ENCODE results near the gene RCC2.
"Not testable (repeated sequence)": the region's sequence is repeated elsewhere in the genome, so short reads cannot be mapped to it uniquely, and the experiment has no call there.

Gene RCC2

DNA sequence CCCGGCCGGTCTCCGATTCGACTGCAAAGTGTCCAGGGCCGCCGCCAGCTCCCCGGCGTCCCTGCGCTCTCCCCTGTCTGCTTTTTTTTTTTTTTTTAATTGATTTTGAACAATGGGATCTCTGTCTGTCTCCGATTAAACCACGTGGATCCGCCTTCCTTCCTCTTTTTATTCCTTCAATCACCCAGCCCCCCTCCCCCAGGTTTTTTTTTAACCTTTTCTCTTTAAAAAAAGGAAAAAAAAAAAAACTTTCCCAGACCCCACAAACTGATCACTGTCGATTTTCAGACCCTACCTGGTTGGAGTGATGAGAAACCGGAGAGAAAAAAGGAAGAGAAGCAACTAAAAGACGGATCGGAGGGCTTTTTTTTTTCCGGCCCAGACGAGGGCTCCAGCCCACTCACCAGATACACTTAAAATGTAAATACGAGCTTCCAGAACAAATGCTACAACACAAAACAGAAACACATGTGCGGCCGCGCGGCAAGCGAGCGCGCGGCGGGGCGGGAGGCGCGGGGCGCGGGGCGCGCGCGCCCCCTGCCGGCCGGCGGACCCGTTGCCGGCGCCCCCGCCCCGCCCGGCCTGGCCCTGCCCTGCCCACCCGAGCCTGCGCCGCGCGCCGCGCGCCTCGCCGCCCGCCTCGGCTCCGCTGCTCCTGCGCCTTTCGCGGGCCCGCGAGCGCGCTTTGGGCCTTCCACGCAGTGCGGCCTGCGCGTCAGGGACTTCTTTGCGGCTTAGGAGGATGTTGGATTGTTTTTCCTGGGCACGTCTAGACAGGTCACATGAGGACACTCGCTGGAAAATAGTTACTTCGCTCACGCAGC is at the start of gene RCC2:
RCC2 (minus strand) TSS at position 428 of the 824 bp plus-strand sequence. CDS start 1,163 bp downstream, outside the sequence.
- Mint-ChIP-seq H3K4me1 (ENCODE audit: low read depth) (peaks cover 49% of the 10 kb centered on the region), H3K36me3 (ENCODE audit: low read depth) (peaks cover 26% of the 10 kb centered on the region), H3K4me3 (peak within 1 kb of the TSS; percentile 95), H3K9me3 (no peaks in the 10 kb centered on the region), H3K27ac (peak within 1 kb of the TSS; percentile 98), H3K27me3 (no peaks in the 10 kb centered on the region)

DNA sequence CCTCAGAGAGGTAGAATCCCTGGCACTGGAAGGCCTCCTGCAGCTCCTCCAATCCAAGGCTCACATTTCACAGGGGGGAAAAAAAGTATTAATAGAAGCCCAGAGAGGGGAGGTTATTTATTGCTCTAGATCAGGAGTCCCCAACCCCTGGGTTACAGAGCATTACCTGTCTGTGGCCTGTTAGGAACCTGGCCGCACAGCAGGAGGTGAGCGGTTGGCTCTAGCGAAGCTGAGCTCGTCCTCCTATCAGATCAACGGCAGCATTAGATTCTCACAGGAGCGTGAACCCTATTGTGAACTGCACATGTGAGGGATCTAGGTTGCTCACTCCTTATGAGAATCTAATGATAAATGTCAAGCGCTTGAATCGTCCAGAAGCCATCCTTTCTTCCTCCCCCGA is 46.8 kb upstream of the RCC2 start:
- Mint-ChIP-seq H3K27me3 (peaks cover 10% of the 10 kb centered on the region), H3K36me3 (ENCODE audit: low read depth) (no peaks in the 10 kb centered on the region), H3K9me3 (no peaks in the 10 kb centered on the region), H3K27ac (no peak overlapping the region), H3K4me1 (ENCODE audit: low read depth) (peaks cover 6% of the 10 kb centered on the region), H3K4me3 (no peak overlapping the region)

DNA sequence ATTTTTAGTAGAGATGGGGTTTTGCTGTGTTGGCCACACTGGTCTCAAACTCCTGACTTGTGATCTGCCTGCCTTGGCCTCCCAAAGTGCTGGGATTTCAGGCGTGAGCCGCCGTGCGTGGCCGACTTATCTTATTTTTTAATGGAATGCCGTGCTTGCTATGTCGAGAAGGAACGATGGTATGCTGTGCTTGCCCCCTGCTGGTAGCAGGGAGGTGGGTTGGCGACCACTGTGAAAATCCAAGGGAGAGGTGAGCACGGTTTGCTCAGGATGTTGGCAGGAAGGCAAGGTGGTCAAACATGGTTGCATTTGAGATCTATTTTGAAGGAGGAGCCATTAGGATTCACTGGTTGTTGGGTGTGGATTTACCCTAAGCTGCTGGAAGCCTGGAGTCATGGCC is 45.8 kb upstream of the RCC2 start:
- Mint-ChIP-seq H3K36me3 (ENCODE audit: low read depth) (no peaks in the 10 kb centered on the region), H3K4me1 (ENCODE audit: low read depth) (peaks cover 6% of the 10 kb centered on the region), H3K9me3 (no peaks in the 10 kb centered on the region), H3K27me3 (peaks cover 10% of the 10 kb centered on the region), H3K27ac (no peak overlapping the region), H3K4me3 (no peak overlapping the region)

DNA sequence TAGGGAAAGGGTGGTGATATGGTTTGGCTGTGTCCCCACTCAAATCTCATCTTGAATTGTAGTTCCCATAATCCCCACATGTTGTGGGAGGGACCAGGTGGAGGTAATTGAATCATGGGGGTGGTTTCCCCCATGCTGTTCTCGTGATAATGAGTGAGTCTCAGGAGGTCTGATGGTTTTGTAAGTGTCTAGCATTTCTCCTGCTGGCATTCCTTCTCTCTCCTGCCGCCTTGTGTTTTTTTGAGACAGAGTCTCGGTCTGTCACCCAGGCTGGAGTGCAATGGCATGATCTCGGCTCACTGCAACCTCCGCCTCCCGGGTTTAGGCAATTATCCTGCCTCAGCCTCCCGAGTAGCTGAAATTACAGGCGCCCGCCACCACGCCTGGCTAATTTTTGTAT is 42.5 kb upstream of the RCC2 start:
- H3K36me3 Mint-ChIP-seq (ENCODE audit: low read depth): not testable (repeated sequence)

DNA sequence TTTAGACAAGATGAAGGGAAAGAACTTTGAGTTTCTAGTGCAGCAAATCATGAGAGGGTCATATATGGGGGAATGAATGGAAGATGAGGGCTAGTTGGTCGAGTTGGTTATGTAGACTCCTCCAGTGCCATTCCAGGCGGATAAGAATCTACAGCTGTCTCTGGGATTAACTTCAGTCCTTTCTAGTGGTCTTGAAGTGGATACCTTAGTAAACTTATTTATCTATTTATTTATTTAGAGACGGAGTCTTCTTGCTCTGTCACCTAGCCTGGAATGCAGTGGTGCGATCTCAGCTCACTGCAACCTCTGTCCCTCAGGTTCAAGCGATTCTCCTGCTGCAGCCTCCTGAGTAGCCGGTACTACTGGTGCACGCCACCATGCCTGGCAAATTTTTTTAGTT is 41.4 kb upstream of the RCC2 start:
- Mint-ChIP-seq H3K4me1 (ENCODE audit: low read depth) (no peaks in the 10 kb centered on the region), H3K9me3 (no peaks in the 10 kb centered on the region), H3K27me3 (peaks cover 10% of the 10 kb centered on the region), H3K36me3 (ENCODE audit: low read depth) (no peaks in the 10 kb centered on the region), H3K27ac (no peak overlapping the region), H3K4me3 (no peak overlapping the region)

More for the DNA sequence above, 42.5 kb upstream of the RCC2 start:
- not testable (repeated sequence) for H3K27ac Mint-ChIP-seq; H3K4me3 Mint-ChIP-seq; H3K9me3 Mint-ChIP-seq; H3K4me1 Mint-ChIP-seq (ENCODE audit: low read depth); H3K27me3 Mint-ChIP-seq

DNA sequence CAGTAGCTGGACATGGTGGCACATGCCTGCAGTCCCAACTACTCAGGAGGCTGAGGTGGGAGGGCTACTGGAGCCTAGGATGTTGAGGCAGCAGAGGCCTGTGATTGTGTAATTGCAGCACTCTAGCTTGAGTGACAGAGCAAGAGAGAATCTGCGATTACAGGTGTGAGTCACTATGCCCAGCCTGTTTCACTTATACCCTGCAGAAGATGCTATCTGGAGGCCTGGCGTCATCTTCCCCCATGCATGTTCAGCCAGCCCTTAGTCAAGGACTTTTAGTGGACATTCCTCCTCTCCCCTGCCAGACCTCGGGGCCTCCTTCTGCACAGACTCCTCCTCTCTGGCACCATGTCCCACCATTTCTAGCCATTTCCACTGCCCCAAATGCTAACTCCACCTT is 36.3 kb upstream of the RCC2 start:
- Mint-ChIP-seq H3K36me3 (ENCODE audit: low read depth) (no peaks in the 10 kb centered on the region), H3K4me1 (ENCODE audit: low read depth) (no peaks in the 10 kb centered on the region), H3K4me3 (no peak overlapping the region), H3K27ac (no peak overlapping the region), H3K9me3 (no peaks in the 10 kb centered on the region), H3K27me3 (no peaks in the 10 kb centered on the region)

DNA sequence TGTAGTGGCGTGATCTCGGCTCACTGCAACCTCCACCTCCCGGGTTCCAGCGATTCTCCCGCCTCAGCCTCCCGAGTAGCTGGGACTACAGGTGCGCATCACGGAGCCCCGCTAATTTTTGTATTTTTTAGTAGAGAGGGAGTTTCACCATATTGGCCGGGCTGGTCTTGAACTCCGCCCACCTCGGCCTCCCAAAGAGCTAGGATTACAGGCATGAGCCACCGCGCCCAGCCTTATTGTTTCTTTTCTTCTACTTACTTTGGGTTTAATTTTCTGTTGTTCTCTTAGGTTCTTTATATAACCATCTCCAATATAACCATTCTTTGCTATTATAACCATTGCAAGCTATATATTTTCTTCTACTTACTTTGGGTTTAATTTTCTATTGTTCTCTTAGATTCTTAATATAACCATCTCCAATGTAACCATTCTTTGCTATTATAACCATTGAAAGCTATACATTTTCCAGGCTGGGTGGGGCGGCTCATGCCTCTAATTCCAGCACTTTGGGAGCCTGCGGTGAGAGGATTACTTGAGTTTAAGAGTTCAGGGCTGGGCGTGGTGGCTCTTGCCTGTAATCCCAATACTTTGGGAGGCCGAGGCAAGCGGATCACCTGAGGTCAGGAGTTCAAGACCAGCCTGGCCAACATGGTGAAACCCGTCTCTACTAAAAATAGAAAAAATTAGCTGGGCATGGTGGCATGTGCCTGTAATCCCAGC is 35.5 kb upstream of the RCC2 start:
- not testable (repeated sequence) for H3K9me3 Mint-ChIP-seq; H3K27ac Mint-ChIP-seq; H3K4me3 Mint-ChIP-seq; H3K36me3 Mint-ChIP-seq (ENCODE audit: low read depth); H3K4me1 Mint-ChIP-seq (ENCODE audit: low read depth); H3K27me3 Mint-ChIP-seq

DNA sequence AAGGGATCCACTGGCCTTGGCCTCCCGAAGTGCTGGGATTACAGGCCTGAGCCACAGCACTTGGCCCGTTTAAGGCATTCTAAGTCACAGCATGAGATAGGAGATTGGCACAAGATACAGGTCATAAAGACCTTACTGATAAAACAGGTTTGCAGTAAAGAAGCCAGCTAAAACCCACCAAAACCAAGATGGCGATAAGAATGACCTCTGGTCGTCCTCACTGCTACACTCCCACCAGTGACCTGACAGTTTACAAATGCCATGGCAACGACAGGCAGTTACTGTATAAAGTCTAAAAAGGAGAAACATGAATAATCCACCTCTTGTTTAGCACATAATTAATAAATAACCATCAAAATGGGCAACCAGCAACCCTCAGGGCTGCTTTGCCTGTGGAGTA is 33.3 kb upstream of the RCC2 start:
- no peaks in the 10 kb centered on the region for H3K9me3 Mint-ChIP-seq
- H3K27me3 Mint-ChIP-seq: no peaks in the 10 kb centered on the region
- H3K4me3 Mint-ChIP-seq: no peak overlapping the region
- H3K27ac Mint-ChIP-seq: no peak overlapping the region
- no peaks in the 10 kb centered on the region for H3K4me1 Mint-ChIP-seq (ENCODE audit: low read depth)
- H3K36me3 Mint-ChIP-seq (ENCODE audit: low read depth): no peaks in the 10 kb centered on the region

DNA sequence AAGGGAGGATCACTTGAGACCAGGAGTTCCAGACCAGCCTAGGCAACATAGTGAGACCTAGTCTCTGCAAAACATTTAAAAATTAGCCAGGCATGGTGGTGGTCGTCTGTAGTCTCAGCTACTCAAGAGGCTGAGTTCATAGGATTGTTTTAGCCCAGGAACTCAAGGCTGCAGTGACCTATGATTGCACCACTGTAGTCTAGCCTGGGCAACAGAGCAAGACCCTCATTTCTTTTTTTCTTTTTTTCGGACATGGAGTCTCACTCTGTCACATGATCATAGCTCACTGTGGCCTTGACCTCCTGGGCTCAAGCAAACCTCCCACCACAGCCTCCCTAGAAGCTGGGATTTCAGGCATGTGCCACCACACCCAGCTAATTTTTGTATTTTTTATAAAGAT is 31.9 kb upstream of the RCC2 start:
- H3K27ac Mint-ChIP-seq: no peak overlapping the region
- no peaks in the 10 kb centered on the region for H3K9me3 Mint-ChIP-seq
- no peaks in the 10 kb centered on the region for H3K36me3 Mint-ChIP-seq (ENCODE audit: low read depth)
- H3K4me3 Mint-ChIP-seq: no peak overlapping the region
- H3K27me3 Mint-ChIP-seq: no peaks in the 10 kb centered on the region
- H3K4me1 Mint-ChIP-seq (ENCODE audit: low read depth): no peaks in the 10 kb centered on the region

DNA sequence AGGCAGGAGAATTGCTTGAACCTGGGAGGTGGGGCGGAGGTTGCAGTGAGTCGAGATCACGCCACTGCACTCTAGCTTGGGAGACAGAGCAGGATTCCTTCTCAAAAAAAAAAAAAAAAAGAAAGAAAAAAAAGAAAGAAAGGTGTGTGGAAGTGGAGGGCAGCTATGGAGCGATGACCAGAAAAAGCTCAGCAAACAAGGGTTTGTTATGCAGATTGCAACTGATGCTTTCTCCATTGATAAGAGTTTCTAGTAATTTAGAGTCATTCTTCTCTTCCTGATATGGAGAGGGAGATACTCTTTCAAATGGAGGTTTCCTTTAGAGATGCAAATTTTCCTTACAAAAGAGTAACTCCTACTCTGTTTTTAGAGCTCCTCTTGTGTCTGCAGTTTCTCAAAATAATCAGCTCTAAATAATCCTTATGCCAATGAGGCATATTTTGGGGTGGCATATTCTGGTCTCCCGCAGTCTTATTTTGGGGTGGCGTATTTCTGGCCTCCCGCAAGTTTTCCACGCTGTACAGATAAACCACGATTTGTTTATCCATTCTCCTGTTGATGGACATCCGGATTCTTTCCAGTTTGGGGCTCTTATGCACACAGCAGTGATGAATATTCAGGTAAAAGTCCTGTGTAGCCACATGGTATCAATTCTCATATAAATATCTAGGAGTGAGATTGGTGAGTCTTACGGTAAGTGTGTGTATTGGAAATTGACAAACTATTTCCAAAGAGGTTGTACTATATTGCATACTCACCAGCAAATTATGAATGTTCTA is 30.7 kb upstream of the RCC2 start:
- no peaks in the 10 kb centered on the region for H3K4me1 Mint-ChIP-seq (ENCODE audit: low read depth)
- no peaks in the 10 kb centered on the region for H3K36me3 Mint-ChIP-seq (ENCODE audit: low read depth)
- H3K4me3 Mint-ChIP-seq: no peak overlapping the region
- H3K27me3 Mint-ChIP-seq: no peaks in the 10 kb centered on the region
- H3K27ac Mint-ChIP-seq: no peak overlapping the region
- no peaks in the 10 kb centered on the region for H3K9me3 Mint-ChIP-seq

DNA sequence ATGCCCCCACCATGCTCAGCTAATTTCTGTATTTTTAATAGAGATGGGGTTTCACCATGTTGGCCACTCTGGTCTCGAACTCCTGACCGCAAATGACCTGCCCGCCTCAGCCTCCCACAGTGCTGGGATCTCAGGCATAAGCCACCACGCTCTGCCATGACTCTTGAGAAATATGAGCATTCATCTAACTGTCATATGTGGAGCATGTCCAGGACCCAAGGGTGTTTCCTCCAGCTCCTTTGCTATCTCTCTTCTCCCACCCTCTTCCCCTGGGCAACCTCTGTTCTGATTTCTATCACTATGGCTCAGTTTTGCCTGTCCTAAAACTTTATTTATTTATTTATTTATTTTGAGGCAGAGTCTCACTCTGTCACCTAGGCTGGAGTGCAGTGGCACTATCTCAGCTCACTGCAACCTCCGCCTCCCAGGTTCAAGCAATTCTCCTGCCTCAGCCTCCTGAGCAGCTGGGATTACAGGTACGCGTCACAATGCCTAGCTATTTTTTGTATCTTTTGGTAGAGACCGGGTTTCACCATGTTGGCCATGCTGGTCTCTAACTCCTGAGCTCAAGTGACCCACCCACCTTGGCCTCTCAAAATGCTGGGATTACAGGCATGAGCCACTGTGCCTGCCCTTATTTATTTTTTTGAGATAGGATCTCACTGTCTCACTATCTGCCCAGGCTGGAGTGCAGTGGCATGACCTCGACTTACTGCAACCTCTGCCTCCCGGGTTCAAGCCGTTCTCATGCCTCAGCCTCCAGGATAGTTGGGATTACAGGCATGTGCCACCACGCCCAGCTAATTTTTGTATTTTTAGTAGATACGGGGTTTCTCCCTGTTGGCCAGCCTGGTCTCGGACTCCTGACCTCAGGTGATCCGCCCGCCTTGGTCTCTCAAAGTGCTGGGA is 29.1 kb upstream of the RCC2 start:
- H3K4me1 Mint-ChIP-seq (ENCODE audit: low read depth); H3K27ac Mint-ChIP-seq; H3K4me3 Mint-ChIP-seq; H3K27me3 Mint-ChIP-seq; H3K9me3 Mint-ChIP-seq; H3K36me3 Mint-ChIP-seq (ENCODE audit: low read depth): not testable (repeated sequence)

DNA sequence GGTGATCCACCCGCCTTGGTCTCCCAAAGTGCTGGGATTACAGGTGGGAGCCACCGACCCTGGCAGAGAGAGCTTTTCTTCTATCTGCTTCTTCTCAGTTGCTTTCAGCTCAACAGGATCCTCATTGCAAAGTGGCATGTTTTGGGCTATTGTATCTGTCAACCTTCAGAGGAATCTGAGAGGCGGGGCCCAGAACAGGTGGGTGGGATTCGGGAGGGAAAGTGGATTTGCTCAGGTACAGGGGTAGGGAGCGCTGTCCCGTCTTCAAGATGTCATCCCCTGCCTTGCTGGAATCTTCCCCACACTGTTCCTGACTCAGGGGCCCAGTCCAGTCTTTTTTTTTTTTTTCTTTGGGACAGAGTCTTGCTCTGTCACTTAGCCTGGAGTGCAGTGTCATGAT is 26.9 kb upstream of the RCC2 start:
- Mint-ChIP-seq H3K27me3 (no peaks in the 10 kb centered on the region), H3K36me3 (ENCODE audit: low read depth) (no peaks in the 10 kb centered on the region), H3K4me1 (ENCODE audit: low read depth) (no peaks in the 10 kb centered on the region), H3K9me3 (no peaks in the 10 kb centered on the region), H3K27ac (no peak overlapping the region), H3K4me3 (no peak overlapping the region)

DNA sequence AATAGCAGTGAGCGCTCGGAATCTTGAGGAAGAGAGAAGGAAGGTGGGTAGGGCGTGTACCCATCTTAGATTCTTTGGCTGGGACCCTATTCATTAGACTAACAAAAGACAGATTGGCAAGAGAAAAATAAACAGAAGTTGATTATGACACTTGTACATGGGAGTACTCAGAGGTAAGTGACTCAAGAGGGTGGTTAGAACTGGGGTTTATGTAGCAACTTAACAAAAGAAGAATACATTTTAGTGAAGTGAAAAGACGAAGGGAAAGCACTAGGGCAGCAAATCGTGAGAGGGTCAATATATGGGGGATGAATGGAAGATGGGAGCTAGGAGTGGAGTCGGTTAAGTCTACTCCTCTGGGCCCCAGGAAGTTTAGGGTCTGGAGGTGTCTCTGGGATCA is 25.8 kb upstream of the RCC2 start:
- H3K36me3 Mint-ChIP-seq (ENCODE audit: low read depth): no peaks in the 10 kb centered on the region
- no peaks in the 10 kb centered on the region for H3K9me3 Mint-ChIP-seq

DNA sequence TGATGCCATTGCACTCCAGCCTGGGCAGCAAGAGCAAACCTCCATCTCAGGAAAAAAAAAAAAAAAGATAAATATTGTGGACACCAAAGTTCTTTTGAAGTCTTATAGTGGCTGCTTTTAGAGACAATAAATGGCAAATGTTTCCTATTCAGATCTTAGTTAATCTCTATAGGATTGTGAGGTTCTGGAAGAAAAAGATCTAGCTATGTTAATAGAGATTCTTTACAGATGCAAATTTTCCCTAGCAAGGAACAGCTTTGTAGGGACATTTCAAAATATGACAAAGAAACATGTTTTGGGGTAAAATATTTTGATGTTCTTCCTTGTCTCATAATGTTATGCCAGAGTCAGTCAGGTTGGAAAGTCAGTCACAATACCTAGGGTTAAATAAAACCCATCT is 24.5 kb upstream of the RCC2 start:
- Mint-ChIP-seq H3K27me3 (no peaks in the 10 kb centered on the region), H3K27ac (no peak overlapping the region), H3K9me3 (no peaks in the 10 kb centered on the region), H3K4me3 (no peak overlapping the region), H3K4me1 (ENCODE audit: low read depth) (no peaks in the 10 kb centered on the region), H3K36me3 (ENCODE audit: low read depth) (no peaks in the 10 kb centered on the region)

More for the DNA sequence above, 25.8 kb upstream of the RCC2 start:
- Mint-ChIP-seq H3K4me3 (no peak overlapping the region), H3K27me3 (no peaks in the 10 kb centered on the region), H3K27ac (no peak overlapping the region), H3K4me1 (ENCODE audit: low read depth) (no peaks in the 10 kb centered on the region)

Data from stimulated activated naive CD8-positive, alpha-beta T cell treated with anti-CD3 and anti-CD28 coated beads, Interleukin-15, Interleukin-2, amounts not matched to agents 100 ng/mL and 50 ng/mL, for 24 hours (primary cell).